Nephron (organoid): ENCODE measurements around the gene SCN4A.
A peak's percentile ranks its signal among the peaks of the same experiment; 100 is the strongest.

Experiments used
- H3K27ac Mint-ChIP-seq, 3 experiments: 2 replicates each; pipeline ENCODE4 v1.8.0; 2020; ENCODE audit warnings: mixed read lengths in 3 of 3, mild to moderate bottlenecking in 2 of 3, moderate library complexity in 1 of 3
- H3K27me3 Mint-ChIP-seq: 2 replicates; pipeline ENCODE4 v1.8.0; 2021; ENCODE audit warnings: low read depth, mild to moderate bottlenecking, moderate library complexity, mixed read lengths
- H3K36me3 Mint-ChIP-seq: 2 replicates; pipeline ENCODE4 v1.8.0; 2020; ENCODE audit warnings: low read depth, mixed read lengths
- H3K4me1 Mint-ChIP-seq: 2 replicates; pipeline ENCODE4 v1.8.0; 2020; ENCODE audit warnings: mixed read lengths
- H3K4me3 Mint-ChIP-seq, 3 experiments: 2 replicates each; pipeline ENCODE4 v1.8.0; 2020; ENCODE audit warnings: mild to moderate bottlenecking in 3 of 3, mixed read lengths in 3 of 3, moderate library complexity in 2 of 3
- H3K9me3 Mint-ChIP-seq: 2 replicates; pipeline ENCODE4 v1.8.0; 2020; ENCODE audit warnings: mixed read lengths
- TF ChIP-seq, protein P1 (sequence below), 3 experiments: fragments of 200-600 bp; sonication (generic); IDR thresholded peaks; one replicate each; pipeline ENCODE4 v1.5.0; 2021; ENCODE audit warnings: antibody characterized with exemption in 3 of 3; ENCODE audit not compliant: unreplicated experiment in 3 of 3

SCN4A gene

DNA sequence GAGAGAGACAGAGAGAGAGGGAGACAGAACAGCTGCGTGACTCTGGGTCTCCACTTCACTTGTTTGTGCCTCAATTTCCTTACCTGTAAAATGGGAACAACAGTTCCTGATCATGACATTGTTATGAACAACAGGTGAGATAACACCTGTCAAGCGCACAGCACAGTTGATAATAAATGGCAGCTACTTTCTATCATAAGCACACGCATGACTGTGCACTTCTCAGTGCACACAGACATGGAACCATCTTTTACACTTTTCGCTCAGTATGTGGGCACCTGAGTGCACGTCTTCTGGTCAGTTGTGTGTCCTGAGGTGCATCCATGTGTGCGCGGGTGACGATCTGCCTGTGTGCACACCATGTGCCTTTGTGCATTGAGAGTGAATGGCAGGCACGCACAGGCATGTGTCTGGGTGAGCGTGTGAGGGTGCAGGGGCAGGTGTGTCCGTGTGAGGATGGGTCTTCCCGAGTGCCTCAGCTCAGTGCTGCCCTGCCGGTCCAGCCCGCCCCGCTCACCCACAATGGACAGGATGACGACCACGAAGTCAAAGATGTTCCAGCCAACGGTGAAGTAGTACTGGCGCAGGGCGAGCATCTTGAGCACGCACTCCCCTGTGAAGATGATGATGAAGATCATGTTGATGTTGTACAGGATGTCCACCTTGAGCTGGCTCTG, 30.3 kb downstream of the SCN4A start:
- H3K4me1 Mint-ChIP-seq = peaks cover 18% of the 10 kb centered on the region
- H3K27me3 Mint-ChIP-seq = peaks cover 8% of the 10 kb centered on the region
- no peak overlapping the region for H3K27ac Mint-ChIP-seq
- TF ChIP-seq, protein P1, sequence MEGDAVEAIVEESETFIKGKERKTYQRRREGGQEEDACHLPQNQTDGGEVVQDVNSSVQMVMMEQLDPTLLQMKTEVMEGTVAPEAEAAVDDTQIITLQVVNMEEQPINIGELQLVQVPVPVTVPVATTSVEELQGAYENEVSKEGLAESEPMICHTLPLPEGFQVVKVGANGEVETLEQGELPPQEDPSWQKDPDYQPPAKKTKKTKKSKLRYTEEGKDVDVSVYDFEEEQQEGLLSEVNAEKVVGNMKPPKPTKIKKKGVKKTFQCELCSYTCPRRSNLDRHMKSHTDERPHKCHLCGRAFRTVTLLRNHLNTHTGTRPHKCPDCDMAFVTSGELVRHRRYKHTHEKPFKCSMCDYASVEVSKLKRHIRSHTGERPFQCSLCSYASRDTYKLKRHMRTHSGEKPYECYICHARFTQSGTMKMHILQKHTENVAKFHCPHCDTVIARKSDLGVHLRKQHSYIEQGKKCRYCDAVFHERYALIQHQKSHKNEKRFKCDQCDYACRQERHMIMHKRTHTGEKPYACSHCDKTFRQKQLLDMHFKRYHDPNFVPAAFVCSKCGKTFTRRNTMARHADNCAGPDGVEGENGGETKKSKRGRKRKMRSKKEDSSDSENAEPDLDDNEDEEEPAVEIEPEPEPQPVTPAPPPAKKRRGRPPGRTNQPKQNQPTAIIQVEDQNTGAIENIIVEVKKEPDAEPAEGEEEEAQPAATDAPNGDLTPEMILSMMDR (IDR thresholded peaks at IDR 0.05; ENCODE audit: unreplicated experiment in 3 of 3) = no peak
- H3K36me3 Mint-ChIP-seq = no peaks in the 10 kb centered on the region
- H3K4me3 Mint-ChIP-seq = no peak overlapping the region
- H3K9me3 Mint-ChIP-seq = no peaks in the 10 kb centered on the region

GRCh38 chr17:63941751-63942150, 31.0 kb downstream of the SCN4A start:
- no peaks in the 10 kb centered on the region for H3K9me3 Mint-ChIP-seq
- TF ChIP-seq, protein P1 (IDR thresholded peaks at IDR 0.05; ENCODE audit: unreplicated experiment in 3 of 3) = no peak
- no peaks in the 10 kb centered on the region for H3K36me3 Mint-ChIP-seq
- peaks cover 8% of the 10 kb centered on the region for H3K27me3 Mint-ChIP-seq
- peaks cover 18% of the 10 kb centered on the region for H3K4me1 Mint-ChIP-seq
- H3K4me3 Mint-ChIP-seq = no peak overlapping the region
- H3K27ac Mint-ChIP-seq = no peak overlapping the region

DNA sequence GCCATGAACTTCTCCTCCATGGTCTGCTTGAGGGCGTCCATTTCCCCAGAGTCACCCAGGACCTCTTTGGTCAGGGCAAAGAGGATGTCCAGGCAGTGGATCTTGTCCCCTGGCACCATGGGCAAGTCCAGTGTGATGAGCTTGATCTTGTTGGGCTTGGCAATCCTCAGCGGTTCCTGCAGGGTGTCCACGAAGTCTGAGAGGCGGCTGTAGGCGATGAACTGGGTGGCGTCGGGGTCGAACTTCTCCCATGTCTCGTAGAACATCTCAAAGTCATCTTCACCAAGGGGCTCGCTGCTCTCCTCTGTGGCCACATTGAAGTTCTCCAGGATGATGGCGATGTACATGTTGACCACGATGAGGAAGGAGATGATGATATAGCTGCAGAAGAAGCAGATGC, 31.6 kb downstream of the SCN4A start:
- Mint-ChIP-seq H3K27ac (no peak overlapping the region), H3K4me3 (no peak overlapping the region), H3K27me3 (peaks cover 8% of the 10 kb centered on the region), H3K36me3 (no peaks in the 10 kb centered on the region), H3K4me1 (peaks cover 18% of the 10 kb centered on the region), H3K9me3 (no peaks in the 10 kb centered on the region)
- TF ChIP-seq, protein P1 (IDR thresholded peaks at IDR 0.05; ENCODE audit: unreplicated experiment in 3 of 3) = no peak

GRCh38 chr17:63940584-63940983, 32.1 kb downstream of the SCN4A start:
- H3K27me3 Mint-ChIP-seq = peaks cover 8% of the 10 kb centered on the region

DNA sequence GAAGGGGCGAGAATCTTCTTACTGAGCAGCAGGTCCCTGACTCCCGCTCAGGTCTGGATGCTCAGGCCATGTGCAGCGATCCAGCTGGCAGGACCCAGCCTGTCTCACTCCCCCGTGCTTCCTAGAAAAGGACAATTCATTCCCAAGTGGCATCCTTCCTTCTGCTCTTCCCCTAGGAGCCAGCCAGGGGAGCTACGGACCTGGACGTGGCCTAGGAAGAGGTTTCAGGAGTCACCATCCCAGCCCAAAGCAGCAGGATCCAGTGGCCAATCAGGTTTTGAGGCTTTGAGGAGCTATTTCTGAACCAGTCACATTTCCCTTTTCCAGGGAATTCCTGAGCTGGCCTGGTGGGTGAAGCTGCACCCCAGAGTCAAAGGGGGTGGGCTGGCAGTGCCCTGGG, 32.8 kb downstream of the SCN4A start:
- Mint-ChIP-seq H3K4me3 (no peak overlapping the region), H3K27ac (peak overlapping the region in 1 of 3 experiments; percentile 59), H3K4me1 (peaks cover 18% of the 10 kb centered on the region)

More at GRCh38 chr17:63940584-63940983, 32.1 kb downstream of the SCN4A start:
- no peak overlapping the region for H3K4me3 Mint-ChIP-seq
- H3K36me3 Mint-ChIP-seq = no peaks in the 10 kb centered on the region
- peaks cover 18% of the 10 kb centered on the region for H3K4me1 Mint-ChIP-seq
- no peaks in the 10 kb centered on the region for H3K9me3 Mint-ChIP-seq
- H3K27ac Mint-ChIP-seq = no peak overlapping the region
- TF ChIP-seq, protein P1 (IDR thresholded peaks at IDR 0.05; ENCODE audit: unreplicated experiment in 3 of 3) = no peak

More for the DNA sequence above, 32.8 kb downstream of the SCN4A start:
- peaks cover 8% of the 10 kb centered on the region for H3K27me3 Mint-ChIP-seq
- H3K9me3 Mint-ChIP-seq = no peaks in the 10 kb centered on the region
- H3K36me3 Mint-ChIP-seq = no peaks in the 10 kb centered on the region
- TF ChIP-seq, protein P1 (IDR thresholded peaks at IDR 0.05; ENCODE audit: unreplicated experiment in 3 of 3) = no peak
